Activated T-helper 1 cell treated with Interleukin-2 at 50 U/mL for 16 hours (primary cell): ENCODE data around the gene PRR14L.
"Not testable (repeated sequence)": the region's sequence is repeated elsewhere in the genome, so short reads cannot be mapped to it uniquely, and the experiment has no call there.

Experiments used
- DNase-seq: peaks from one replicate; pipeline ENCODE4 v3.0.0-alpha.2; 2020; ENCODE audit warnings: low read depth

PRR14L gene

DNA sequence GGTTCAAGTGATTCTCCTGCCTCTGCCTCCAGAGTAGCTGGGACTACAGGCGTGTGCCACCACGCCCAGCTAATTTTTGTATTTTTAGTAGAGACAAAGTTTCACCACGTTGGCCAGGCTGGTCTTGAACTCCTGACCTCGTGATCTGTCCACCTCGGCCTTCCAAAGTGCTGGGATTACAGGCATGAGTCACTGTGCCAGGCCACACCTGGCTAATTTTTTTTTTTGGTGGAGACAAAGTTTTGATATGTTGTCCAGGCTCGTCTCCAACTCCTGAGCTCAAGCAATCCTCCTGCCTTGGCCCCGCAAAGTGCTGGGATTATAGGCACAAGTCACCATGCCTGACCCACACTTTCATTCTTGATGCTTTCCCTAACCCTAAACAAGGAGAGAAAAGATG lies 9.6 kb downstream of the PRR14L start:
- DNase-seq, result not testable (repeated sequence)

DNA sequence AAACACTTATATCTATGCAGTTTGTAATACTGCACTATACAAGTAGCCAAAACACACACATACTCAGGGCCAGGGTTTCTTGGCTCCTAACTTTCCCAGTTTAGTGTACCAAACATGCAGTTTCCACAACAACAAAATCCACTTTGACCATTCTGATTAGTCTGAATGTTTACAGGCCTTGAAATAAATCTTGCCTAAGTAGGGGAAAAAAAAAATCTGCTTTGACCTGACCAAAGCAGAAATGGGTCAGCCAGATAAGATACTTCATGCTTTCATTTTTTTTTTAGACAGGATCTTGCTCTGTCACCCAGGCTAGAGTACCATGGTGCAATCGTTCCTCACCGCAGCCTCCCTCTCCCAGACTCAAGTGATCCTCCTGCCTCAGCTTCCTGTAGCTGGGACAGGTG lies 10.1 kb downstream of the PRR14L start:
- DNase-seq, result no peak

DNA sequence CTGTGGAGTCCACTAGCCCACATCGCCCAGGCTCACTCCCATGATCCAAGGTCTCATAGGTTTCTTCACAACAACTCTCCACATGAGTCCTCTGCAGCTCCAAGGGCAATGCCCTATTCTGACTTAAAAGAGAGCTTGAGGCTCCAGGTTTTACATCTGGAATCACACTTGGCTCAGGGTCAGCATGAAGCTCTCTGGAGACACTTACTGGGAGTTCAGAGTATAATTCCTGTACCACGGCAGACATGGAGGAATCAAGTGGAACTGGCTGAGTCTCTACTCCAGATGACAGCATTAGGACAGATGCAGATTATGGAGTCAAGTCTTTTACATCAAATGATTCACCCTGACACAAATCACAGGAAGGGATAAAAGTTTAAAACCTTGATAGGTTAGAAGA lies 11.4 kb downstream of the PRR14L start:
- DNase-seq, result no peak

DNA sequence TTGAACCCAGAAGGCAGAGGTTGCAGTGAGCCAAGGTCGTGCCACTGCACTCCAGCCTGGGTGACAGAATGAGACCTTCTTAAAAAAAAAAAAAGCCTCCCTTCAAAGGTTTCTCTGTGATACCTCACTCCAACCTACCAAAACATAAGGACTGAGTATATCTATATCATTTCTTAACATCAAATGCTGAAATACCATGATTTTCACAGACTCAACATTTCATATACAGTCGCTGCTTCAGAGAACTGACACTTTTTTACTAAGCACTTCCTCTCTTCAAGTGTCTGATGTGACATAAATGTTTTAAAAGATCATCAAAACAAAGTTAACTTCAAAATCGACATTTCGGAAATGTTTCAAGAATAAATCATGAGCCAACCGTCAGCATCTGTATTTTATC lies 12.0 kb downstream of the PRR14L start:
- DNase-seq, result no peak

DNA sequence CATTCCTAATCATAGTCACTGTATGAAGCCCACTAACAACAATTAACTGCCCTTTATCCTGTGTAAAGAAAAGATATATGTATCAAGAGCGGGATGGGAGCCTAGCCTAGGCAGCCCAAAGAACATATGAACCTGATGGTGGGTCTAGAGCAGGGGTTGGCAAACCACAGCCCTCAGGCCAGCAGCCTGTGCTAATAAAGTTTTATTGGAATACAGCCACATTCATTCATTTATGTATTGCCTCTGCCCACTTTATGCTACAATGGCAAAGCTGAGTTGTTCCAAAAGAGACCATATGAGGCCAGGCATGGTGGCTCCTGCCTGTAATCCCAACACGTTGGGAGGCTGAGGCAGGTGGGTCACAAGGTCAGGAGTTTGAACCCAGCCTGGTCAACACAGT lies 13.5 kb downstream of the PRR14L start:
- DNase-seq, result no peak

DNA sequence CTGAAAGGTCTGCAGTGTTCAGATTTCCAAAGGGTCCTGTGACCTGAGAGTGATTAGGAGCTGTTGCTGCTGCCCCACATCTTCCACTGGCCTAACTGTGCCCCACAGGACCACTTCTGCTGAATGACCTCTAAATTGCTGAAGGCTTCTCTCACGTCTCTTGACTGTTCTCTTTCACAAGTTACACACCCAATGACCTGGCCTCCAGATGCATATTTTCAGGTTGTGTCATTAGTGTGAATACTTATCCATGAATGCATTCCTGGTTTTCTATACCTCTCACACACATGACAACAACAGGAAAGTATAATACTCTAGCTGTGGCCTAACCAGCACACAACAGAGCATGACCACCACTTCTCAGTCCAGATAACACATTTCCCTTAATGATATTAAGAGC lies 15.4 kb downstream of the PRR14L start:
- no peak for DNase-seq

DNA sequence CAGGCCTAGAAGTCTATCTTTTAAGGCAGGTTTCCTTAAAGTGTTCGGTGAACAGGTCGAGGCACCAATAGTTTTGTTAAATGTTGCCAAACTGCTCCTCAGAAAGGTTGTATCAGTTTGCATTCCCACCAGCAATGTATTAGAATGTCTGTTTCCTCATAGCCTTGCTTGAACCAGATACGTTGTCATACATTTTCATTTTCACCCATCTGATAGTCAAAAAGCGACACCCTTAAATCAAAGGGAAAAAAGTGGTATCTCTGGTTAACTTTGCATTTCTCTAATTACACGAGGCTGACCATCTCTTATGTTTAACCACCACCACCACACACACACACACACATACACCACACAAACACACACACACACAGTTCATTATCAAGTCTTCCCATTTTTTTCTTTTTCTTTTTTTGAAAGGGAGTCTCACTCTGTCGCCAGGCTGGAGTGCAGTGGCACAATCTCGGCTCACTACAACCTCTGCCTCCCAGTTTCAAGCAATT lies 16.3 kb downstream of the PRR14L start:
- no peak for DNase-seq

DNA sequence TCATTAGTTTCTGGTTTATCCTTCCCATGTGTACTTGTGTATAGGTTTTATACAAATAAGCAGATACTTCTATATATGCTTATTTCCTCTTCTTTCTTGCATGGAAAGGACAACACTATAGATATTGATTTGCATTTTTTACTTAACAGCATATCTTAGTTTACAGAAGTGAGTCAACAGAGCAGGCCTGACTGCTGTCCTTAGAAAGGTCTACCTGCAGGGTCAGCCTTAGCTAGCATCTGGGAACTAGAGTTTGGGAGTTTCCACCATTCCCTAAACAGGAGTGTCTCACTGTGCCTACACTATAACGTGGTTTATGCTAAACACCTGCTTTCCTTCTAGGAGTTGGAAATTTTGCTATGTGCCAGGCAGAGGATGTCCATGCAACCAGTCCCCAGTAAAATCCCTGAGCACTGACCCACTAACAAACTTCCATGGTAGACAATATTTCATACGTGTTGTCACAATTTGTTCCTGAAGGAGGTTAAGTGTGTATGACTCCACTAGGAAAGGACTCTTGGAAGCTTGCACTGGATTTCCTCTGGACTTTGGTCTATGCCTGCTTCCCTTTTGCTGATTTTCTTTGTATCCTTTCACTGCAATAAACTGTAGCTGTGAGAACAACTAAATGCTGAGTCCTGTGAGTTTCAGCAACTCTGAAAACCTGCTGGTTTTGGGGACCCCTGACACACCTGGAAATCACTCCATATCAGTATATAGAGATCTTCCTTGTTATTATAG lies 17.7 kb downstream of the PRR14L start:
- DNase-seq, result no peak

DNA sequence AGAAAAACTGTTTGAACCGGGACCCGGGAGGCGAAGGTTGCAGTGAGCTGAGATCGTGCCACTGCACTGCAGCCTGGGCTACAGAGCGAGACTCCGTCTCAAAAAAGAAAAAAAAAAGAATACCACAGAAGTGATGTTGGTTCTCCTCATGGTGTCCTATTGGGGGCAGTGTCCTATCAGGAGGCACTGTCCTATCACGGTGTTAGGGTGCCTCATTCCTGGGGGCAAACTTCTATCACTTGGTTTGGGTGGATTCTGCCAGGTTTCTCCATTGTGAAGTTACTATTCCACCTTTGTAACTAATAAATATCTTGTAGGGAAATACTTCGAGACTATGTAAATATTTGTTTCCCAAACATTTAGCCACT lies 19.6 kb downstream of the PRR14L start:
- DNase-seq, result no peak

DNA sequence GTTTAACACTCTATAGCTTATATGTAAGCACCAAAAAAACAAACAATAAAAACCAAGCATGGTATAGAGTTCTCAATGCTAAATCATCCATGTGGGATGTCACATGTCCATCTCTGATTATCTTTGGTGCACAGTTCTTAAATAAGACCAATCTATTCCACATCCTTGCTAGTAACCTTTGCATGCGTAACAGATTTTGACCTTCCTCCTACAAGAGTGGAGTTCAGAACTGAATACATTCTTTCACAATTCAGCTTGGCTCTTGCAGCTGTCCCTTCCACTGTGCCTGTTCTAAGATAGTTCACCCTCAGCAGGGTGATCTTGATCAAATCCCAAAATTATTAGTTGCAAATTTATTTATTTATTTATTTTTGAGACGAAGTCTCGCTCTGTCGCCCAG lies 21.1 kb downstream of the PRR14L start:
- DNase-seq, result no peak

DNA sequence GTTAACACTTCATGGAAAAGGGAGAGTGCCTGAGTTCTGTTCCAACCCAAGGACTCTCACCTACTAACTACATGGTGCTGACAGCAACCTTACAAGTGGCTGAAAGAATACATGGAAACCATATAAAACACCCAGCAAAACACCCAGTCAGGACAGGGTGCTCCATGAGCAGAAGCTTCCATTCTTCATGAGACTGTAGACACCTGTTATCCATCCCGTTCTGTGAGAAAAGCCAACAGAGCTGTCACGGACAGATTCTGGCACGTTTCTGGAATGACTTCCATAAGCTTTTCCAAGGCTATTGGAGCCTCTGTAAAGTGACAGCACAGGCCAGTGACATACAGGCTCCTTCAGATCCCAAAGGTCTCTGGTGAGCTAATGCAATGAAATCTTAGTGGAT lies 23.2 kb downstream of the PRR14L start:
- no peak for DNase-seq

DNA sequence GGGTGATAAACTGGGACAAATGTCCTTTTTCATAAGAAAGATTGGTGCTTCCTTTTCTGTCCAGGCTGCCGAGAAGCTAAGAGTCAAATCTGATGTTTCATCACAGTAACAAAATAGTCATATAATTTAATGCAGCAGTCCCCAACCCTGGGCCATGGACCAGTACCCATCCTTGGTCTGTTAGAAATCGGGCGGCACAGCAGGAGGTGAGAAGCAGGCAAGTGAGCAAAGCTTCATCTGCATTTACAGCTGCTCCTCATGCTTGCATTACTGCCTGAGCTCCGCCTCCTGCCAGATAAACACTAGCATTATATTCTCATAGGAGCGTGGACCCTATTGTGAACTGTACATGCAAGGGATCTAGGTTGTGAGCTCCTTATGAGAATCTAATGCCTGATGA lies 26.2 kb downstream of the PRR14L start:
- no peak for DNase-seq

DNA sequence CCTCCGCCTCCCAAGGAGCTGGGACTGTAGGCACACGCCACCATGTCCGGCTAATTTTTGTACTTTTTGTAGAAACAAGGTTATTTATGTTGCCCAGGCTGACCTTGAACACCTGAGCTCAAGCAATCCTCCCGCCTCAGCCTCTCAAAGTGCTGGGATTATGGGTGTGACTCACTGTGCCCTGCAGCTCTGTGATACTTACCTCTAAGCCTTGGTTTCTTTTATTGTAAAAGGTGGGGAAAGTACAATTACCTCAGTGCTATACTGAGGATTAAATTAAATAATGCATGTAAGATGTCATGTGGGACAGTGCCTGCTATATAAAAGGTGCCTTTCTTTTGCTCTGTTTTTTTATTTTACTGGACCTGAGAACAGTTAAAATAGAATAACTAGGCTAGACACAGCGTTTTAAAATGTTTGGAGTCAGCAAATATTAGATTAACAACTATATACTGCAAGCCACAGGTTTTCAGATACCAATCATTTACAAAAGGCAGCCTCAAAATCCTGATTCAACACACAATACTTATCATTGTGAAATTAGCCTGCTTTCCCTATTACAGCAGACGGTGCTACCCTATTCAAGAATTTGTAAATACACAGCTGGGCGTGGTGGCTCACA lies 30.0 kb downstream of the PRR14L start:
- DNase-seq, result no peak

DNA sequence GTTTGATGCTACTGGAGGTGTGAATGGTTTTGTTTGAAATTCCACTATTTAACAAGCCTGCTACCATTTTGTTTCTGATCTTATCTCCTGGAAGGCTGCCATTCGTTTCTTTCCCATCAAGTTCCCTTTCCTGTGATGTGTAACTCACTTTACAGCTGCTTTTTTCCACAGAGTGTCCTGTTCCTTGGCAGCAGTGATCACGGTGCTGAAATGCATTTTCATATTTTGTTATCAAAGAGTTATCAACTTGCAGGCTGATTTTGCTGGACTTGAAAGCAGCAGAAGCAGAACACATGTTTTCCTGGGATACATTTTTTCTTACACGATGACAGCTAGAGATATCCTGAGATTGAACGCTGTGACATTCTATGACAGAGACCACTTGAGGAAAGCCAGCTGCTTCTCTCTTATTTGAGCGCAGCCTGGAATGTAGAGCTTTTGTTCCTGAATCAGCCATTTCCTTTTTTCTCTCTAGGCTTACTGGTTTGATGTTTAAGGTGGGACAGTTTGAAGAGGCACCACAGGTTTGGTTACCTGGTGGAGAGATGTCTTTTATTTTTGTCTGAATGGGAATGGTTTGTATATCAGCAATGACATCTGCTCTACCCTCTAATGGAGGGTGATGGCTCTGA lies 34.7 kb downstream of the PRR14L start:
- DNase-seq, result no peak

DNA sequence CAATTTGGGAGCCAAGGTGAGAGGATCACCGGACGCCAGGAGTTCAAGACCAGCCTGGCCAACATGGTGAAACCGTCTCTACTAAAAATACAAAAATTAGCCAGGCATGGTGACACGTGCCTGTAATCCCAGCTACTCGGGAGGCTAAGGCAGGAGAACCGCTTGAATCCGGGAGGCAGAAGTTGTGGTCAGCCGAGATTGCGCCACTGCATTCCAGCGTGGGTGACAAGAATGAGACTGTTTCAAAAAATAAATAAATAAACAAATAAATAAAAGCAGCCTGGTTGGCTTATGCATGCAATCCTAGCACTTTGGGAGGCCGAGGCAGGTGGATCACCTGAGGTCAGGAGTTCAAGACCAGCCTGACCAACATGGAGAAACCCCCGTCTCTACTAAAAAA lies 38.7 kb downstream of the PRR14L start:
- DNase-seq, result not testable (repeated sequence)

DNA sequence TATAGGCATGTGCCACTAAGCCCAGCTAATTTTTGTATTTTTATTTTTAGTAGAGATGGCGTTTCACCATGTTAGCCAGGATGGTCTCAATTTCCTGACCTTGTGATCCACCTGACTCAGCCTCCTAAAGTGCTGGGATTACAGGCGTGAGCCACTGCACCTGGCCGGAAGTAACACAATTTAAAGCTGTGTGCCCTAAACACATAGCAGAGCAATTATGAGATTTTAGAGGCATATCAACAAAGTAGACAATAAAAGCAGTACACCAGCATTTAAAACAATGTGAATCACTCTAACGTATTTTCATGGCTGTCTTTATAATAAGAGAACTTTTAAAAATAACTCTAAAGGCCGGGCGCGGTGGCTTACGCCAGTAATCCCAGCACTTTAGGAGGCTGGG lies 42.4 kb downstream of the PRR14L start:
- no peak for DNase-seq

DNA sequence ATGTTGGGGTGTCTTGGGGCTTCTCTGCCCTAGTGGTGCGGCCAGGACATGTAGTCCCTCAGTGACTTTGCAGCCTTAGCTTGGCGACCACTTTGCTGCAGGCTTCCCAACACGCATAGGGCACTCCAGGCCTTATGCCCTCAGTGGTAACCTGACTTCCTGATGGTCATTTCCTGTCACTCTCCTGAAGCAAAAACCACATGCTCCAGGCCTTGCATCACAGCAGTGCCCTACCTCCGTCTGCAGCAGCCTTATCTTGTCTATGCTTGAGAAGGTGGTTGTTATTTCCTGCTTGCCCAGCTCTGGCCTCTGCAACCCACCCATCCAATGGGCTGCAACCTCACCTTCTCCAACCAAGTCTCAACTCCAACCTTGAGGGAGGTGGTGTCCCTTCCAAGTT lies 54.5 kb downstream of the PRR14L start:
- DNase-seq, result no peak

DNA sequence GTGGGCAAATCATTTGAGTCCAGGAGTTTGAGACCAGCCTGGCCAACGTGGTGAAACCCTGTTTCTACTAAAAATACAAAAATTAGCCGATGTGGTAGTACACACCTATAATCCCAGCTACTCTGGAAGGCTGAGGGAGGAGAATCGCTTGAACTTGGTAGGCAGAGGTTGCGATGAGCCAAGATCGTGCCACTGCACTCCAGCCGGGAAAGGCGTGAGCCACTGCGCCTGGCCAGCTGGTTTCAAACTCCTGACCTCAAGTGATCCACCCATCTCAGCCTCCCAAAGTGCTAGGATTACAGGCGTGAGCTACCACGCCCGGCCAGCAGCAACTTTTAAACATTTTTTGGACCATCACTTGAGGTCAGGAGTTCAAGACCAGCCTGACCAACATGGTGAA lies 55.9 kb downstream of the PRR14L start:
- DNase-seq, result not testable (repeated sequence)

DNA sequence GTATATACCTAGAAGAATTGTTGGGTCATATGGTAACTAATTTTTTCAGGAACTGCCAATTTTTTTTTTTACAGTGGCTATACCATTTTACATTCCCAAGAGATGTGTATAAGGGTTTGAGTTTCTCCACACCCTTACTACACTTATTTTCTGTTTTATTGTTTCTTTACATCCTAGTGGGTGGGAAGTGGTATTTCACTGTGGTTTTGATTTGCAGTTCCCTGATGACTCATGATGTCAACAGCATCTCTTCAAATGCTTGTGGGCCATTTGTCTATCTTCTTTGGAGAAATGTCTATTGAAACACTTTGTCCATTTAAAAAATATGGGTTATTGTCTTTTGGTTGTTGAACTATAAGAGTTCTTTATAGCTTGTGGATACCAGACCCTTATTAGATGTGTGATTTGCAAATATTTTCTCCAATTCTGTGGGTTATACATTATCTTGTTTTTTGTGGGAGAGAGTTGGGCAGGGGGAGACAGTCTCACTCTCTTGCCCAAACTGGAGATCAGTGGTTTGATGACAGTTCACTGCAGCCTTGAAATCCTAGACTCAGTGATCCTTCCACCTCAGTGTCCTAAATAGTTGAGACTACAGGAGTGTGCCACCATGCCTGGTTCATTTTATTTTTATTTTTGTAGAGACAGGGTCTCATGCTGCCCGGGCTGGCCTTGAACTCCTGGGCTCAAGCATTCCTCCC lies 57.6 kb downstream of the PRR14L start:
- no peak for DNase-seq

DNA sequence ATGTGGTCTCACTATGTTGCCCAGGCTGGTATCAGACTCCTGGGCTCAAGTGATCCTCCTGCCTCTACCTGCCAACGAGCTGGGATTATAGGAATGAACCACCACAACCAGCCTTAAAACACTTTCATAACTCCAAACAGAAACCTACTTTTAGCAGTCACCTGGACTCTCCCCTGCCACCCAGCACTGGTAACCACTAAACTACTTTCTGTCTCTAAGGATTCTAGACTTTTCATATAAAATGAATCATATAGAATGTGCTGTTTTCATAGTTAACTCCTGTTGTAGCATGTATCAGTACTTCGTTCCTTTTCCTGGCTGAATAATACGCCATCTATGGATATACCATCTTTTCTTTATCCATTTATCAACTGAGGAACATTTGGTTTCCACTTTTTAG lies 58.5 kb downstream of the PRR14L start:
- DNase-seq, result no peak

DNA sequence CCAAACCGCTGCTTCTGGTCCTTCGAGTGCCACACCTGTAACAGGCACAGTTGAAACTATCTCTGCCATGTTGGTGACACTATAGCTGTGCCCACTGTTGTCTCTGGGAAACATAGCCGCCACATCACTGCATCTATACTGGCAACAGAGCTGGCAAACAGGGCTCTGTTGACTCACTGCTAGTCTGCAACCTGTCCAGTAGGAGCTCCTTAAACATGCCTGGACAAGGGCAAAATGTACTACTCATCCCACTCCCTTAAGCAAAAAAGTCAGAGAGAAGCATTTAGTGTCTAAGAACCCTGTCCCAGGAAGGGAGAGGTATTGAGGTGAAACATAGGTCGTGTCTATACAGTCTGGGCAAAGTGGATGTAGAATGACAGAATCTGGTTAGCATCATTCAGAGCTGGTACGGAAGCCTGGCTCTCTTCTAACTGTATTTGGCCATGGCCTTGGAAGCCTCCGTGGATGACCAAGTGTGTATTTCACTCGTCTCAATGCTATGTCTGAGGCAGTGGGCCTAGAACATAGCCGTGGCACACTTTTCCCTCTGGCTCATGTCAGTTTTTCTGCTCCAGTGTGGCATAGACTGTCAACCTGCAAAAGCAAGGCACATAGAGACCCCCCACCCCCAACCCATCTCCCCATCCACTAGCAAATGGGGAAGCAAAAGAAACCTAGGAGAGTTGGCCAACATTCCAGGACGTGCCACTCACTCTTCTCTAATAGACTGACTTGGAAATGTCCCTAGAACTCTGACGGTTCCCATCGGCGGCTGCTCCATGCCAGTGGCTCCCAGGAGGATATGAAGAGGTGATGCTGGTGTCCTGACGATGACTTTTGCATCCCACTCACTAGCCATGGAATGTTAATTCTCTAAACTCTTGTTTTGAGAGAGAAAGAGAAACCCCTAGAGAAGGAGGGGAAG lies 66.5 kb downstream of the PRR14L start:
- DNase-seq, result no peak

DNA sequence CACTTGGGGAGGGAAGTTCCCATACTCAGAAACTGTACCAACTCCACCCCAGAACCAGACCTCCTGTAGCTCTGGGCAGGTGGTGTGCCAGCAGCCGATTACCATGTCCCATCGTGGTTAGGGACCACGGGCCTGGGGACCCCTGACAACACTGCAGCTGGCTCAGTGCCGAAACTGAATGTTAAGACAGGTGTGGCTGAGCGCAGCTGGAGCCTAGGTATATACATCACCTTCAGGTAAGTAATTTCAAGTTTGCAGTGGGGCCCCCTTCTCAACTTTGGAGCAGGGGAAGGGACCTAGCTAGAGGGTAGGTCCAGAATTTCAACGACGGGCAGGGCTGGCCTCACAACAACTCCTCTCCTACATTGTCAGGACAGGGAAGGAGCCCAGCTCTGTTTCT lies 67.2 kb downstream of the PRR14L start:
- no peak for DNase-seq
